NCI-H1417 treated with DMSO at 0.1 percent for 48 hours (cell line): Measurements from ENCODE around the gene GSTK1.
A peak's percentile ranks its signal among the peaks of the same experiment; 100 is the strongest.
"Not testable (repeated sequence)": the region's sequence is repeated elsewhere in the genome, so short reads cannot be mapped to it uniquely, and the experiment has no call there.

ENCODE experiments used
- DNase-seq: peaks from one replicate; lab custom pipeline; 2025; lab: John Stamatoyannopoulos, UW

The GSTK1 gene

GRCh38 chr7:143238289-143238980 is 24.8 kb upstream of the GSTK1 start:
- DNase-seq = no peak

GRCh38 chr7:143239813-143240212 is 23.4 kb upstream of the GSTK1 start:
- no peak for DNase-seq

- DNase-seq = peak; percentile 28
These were observed 22.7 kb upstream of the GSTK1 start for GRCh38 chr7:143240291-143241168.

- no peak for DNase-seq
These were observed 20.9 kb upstream of the GSTK1 start for GRCh38 chr7:143242306-143242705.

- no peak for DNase-seq
These were observed 20.1 kb upstream of the GSTK1 start for GRCh38 chr7:143243111-143243510.

- DNase-seq = no peak
These were observed 19.6 kb upstream of the GSTK1 start for GRCh38 chr7:143243614-143244013.

GRCh38 chr7:143244321-143244720 is 18.9 kb upstream of the GSTK1 start:
- DNase-seq = no peak

- DNase-seq = no peak
These were observed 18.1 kb upstream of the GSTK1 start for GRCh38 chr7:143245123-143245522.

GRCh38 chr7:143247372-143247771 is 15.9 kb upstream of the GSTK1 start:
- DNase-seq = no peak

GRCh38 chr7:143248761-143249354 is 14.4 kb upstream of the GSTK1 start:
- DNase-seq = no peak

- DNase-seq = no peak
These were observed 13.0 kb upstream of the GSTK1 start for GRCh38 chr7:143250199-143250598.

GRCh38 chr7:143250822-143251221 is 12.4 kb upstream of the GSTK1 start:
- DNase-seq = no peak

GRCh38 chr7:143252006-143252405 is 11.2 kb upstream of the GSTK1 start:
- DNase-seq = no peak

GRCh38 chr7:143255564-143255963 is 7.7 kb upstream of the GSTK1 start:
- DNase-seq = no peak

- DNase-seq = no peak
These were observed 6.9 kb upstream of the GSTK1 start for GRCh38 chr7:143256325-143256724.

- DNase-seq = no peak
These were observed 6.3 kb upstream of the GSTK1 start for GRCh38 chr7:143256932-143257331.

GRCh38 chr7:143257501-143257900 is 5.7 kb upstream of the GSTK1 start:
- DNase-seq = no peak

GRCh38 chr7:143258831-143259230 is 4.4 kb upstream of the GSTK1 start:
- no peak for DNase-seq

GRCh38 chr7:143259765-143260164 is 3.5 kb upstream of the GSTK1 start:
- no peak for DNase-seq

- no peak for DNase-seq
These were observed 1.3 kb upstream of the GSTK1 start for GRCh38 chr7:143261901-143262300.

- not testable (repeated sequence) for DNase-seq
These were observed 941 bp downstream of the GSTK1 start for GRCh38 chr7:143264196-143264568.

GRCh38 chr7:143265017-143265693 is 1.9 kb downstream of the GSTK1 start:
- DNase-seq = no peak
